ENCODE data around the gene BHLHE40.

BHLHE40 gene

DNA sequence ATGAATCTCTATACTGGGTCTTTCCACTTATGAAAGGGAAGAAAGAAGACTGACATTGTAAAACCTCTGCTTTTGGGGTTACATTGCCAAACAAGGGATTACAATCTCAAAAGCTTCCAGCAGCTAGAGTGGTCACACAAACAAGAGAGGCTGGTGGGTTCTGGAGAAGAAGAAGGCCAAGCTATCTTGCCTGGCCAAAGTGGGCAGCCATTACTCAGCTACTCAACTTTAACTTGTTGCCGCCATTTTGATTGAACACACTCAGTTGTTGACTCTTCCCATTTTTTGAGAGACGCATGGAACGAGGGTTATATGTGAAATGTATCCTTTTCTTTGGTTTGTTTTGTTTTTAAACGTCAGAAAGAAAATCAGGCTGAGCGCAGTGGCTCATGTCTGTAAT lies 50.9 kb downstream of the BHLHE40 start:
- WGBS = 96% methylated on average over 5 of the region's 5 CpGs
- H2BK5ac ChIP-seq (ENCODE audit: low read depth, low read length, poor library complexity, severe bottlenecking) = no peak overlapping the region

DNA sequence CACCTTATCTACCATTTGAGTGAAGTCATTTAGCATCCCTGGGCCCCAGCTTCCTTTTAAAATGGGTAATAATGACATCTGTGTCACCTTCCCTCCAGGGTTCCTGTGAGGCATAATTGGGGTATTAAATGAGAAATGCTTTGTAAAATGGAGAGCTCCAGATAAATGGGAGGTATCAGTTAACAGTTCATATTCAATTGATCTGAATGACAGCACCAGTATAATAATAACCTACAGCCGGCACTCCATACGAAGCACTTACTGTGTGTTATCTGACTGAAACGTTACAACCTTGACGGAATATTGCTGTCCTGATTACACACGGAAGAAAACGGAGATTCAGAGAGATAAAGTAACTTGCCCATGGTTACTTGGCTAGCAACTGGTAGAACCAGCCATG lies 53.6 kb downstream of the BHLHE40 start:
- Histone ChIP-seq H3K4me1 (ENCODE audit: control insufficient read depth, insufficient read depth, low read depth, low read length) (no peaks in the 10 kb centered on the region), H3K27me3 (ENCODE audit: control insufficient read depth in 1 of 2, insufficient read depth in 1 of 2, low read length in 2 of 2) (peaks cover 0 to 5% of the 10 kb centered on the region in 2 experiments), H3K9ac (ENCODE audit: low read length) (no peak overlapping the region), H3K14ac (ENCODE audit: low read length in 2 of 2) (no peak overlapping the region), H4K8ac (ENCODE audit: low read length) (no peak overlapping the region), H3K4me2 (ENCODE audit: low read length, poor library complexity, severe bottlenecking) (no peak overlapping the region), H2AK5ac (ENCODE audit: low read length, severe bottlenecking) (no peak overlapping the region), H3K36me3 (ENCODE audit: control insufficient read depth in 1 of 2, insufficient read depth in 2 of 2, low read depth in 1 of 2, low read length in 2 of 2) (no peaks in the 10 kb centered on the region), H2BK120ac (ENCODE audit: low read depth, low read length) (no peak overlapping the region), H2AFZ (ENCODE audit: low read depth, low read length) (no peak overlapping the region), H3K4me3 (ENCODE audit: insufficient read depth in 1 of 2, low read depth in 1 of 2, low read length in 2 of 2) (no peak overlapping the region), H3K18ac (ENCODE audit: low read depth in 1 of 2, low read length in 2 of 2) (no peak overlapping the region), H2BK5ac (ENCODE audit: low read depth, low read length, poor library complexity, severe bottlenecking) (no peak overlapping the region), H4K91ac (ENCODE audit: low read length) (no peak overlapping the region), H3K79me1 (replicated peaks; ENCODE audit: low read length, poor library complexity, severe bottlenecking) (no peaks in the 10 kb centered on the region), H2BK12ac (ENCODE audit: low read length in 2 of 2) (no peak overlapping the region), H3K23ac (ENCODE audit: low read length in 2 of 2) (no peak overlapping the region), H3K27ac (ENCODE audit: low read length, poor library complexity, severe bottlenecking) (no peak overlapping the region), H3K4ac (ENCODE audit: low read depth in 1 of 2, low read length in 2 of 2) (no peak overlapping the region), H3K9me3 (ENCODE audit: control insufficient read depth, low read length) (no peaks in the 10 kb centered on the region), H2BK15ac (ENCODE audit: low read depth, poor library complexity, severe bottlenecking) (no peak overlapping the region)
- DNase-seq = no peak
- 82% methylated on average over 6 of the region's 6 CpGs for WGBS

More for the DNA sequence above, 50.9 kb downstream of the BHLHE40 start:
- H3K4me2 ChIP-seq (ENCODE audit: low read length, poor library complexity, severe bottlenecking) = no peak overlapping the region
- no peaks in the 10 kb centered on the region for H3K27me3 ChIP-seq (ENCODE audit: control insufficient read depth in 1 of 2, insufficient read depth in 1 of 2, low read length in 2 of 2)
- H3K9ac ChIP-seq (ENCODE audit: low read length) = no peak overlapping the region
- H3K27ac ChIP-seq (ENCODE audit: low read length, poor library complexity, severe bottlenecking) = no peak overlapping the region
- H4K8ac ChIP-seq (ENCODE audit: low read length) = no peak overlapping the region
- no peak overlapping the region for H3K4me3 ChIP-seq (ENCODE audit: insufficient read depth in 1 of 2, low read depth in 1 of 2, low read length in 2 of 2)
- H3K14ac ChIP-seq (ENCODE audit: low read length in 2 of 2) = no peak overlapping the region
- no peak overlapping the region for H2AK5ac ChIP-seq (ENCODE audit: low read length, severe bottlenecking)
- no peak overlapping the region for H2BK120ac ChIP-seq (ENCODE audit: low read depth, low read length)
- no peak overlapping the region for H3K23ac ChIP-seq (ENCODE audit: low read length in 2 of 2)
- no peak overlapping the region for H2AFZ ChIP-seq (ENCODE audit: low read depth, low read length)
- H2BK15ac ChIP-seq (ENCODE audit: low read depth, poor library complexity, severe bottlenecking) = no peak overlapping the region
- no peaks in the 10 kb centered on the region for H3K36me3 ChIP-seq (ENCODE audit: control insufficient read depth in 1 of 2, insufficient read depth in 2 of 2, low read depth in 1 of 2, low read length in 2 of 2)
- no peaks in the 10 kb centered on the region for H3K9me3 ChIP-seq (ENCODE audit: control insufficient read depth, low read length)
- peaks cover 8% of the 10 kb centered on the region for H3K4me1 ChIP-seq (ENCODE audit: control insufficient read depth, insufficient read depth, low read depth, low read length)
- H4K91ac ChIP-seq (ENCODE audit: low read length) = no peak overlapping the region
- H3K18ac ChIP-seq (ENCODE audit: low read depth in 1 of 2, low read length in 2 of 2) = no peak overlapping the region
- H2BK12ac ChIP-seq (ENCODE audit: low read length in 2 of 2) = no peak overlapping the region
- peak overlapping the region in 1 of 2 experiments; percentile 19 for H3K4ac ChIP-seq (ENCODE audit: low read depth in 1 of 2, low read length in 2 of 2)
- no peak for DNase-seq
- no peaks in the 10 kb centered on the region for H3K79me1 ChIP-seq (replicated peaks; ENCODE audit: low read length, poor library complexity, severe bottlenecking)

Measured in mesenchymal stem cell (in vitro differentiated cells and primary cell).